ENCODE results near the gene CELA3A. TPM values are rescaled to one million over a fixed set of nuclear protein-coding genes. Genes with fewer than 3 reads are reported as not detected.

Gene CELA3A
- 1 to 10 TPM in 1 of 2 donors, under 1 TPM in 1; 0.47 to 2.6 TPM for polyA plus RNA-seq

- no peak within 1 kb of the TSS for H3K27ac ChIP-seq (ENCODE audit: low read depth in 2 of 2, low read length in 1 of 2)
- 68 to 80% methylated on average over 5 of the region's 5 CpGs for WGBS, 2 donors
Observed at GRCh38 chr1:22001409-22001808, at the start of gene CELA3A. CELA3A (plus strand) TSS chr1:22001657; CDS start chr1:22001675, 18 bp downstream.

GRCh38 chr1:21952786-21953520 lies 48.5 kb upstream of the CELA3A start:
- Histone ChIP-seq H3K27me3 (ENCODE audit: control insufficient read depth in 1 of 2, insufficient read depth in 2 of 2, low read length in 2 of 2) (no peaks in the 10 kb centered on the region), H3K4me3 (ENCODE audit: low read depth in 1 of 2, low read length in 2 of 2) (no peak overlapping the region), H3K9me3 (ENCODE audit: control insufficient read depth in 2 of 2, insufficient read depth in 1 of 2, low read depth in 1 of 2, low read length in 1 of 2) (no peaks in the 10 kb centered on the region), H3K4me1 (ENCODE audit: control insufficient read depth in 2 of 2, insufficient read depth in 2 of 2, low read length in 1 of 2) (peaks cover 10 to 20% of the 10 kb centered on the region in 2 donors), H3K36me3 (ENCODE audit: control insufficient read depth in 2 of 2, insufficient read depth in 2 of 2, low read length in 1 of 2) (no peaks in the 10 kb centered on the region), H3K27ac (ENCODE audit: low read depth in 2 of 2, low read length in 1 of 2) (no peak overlapping the region)
- 78 to 84% methylated on average over 6 of the region's 6 CpGs for WGBS, 2 donors

More at GRCh38 chr1:22001409-22001808, at the start of gene CELA3A:
- Histone ChIP-seq H3K27me3 (ENCODE audit: control insufficient read depth in 1 of 2, insufficient read depth in 2 of 2, low read length in 2 of 2) (no peaks in the 10 kb centered on the region), H3K36me3 (ENCODE audit: control insufficient read depth in 2 of 2, insufficient read depth in 2 of 2, low read length in 1 of 2) (no peaks in the 10 kb centered on the region), H3K4me1 (ENCODE audit: control insufficient read depth in 2 of 2, insufficient read depth in 2 of 2, low read length in 1 of 2) (no peaks in the 10 kb centered on the region), H3K9me3 (ENCODE audit: control insufficient read depth in 2 of 2, insufficient read depth in 1 of 2, low read depth in 1 of 2, low read length in 1 of 2) (no peaks in the 10 kb centered on the region), H3K4me3 (ENCODE audit: low read depth in 1 of 2, low read length in 2 of 2) (no peak within 1 kb of the TSS)

DNA sequence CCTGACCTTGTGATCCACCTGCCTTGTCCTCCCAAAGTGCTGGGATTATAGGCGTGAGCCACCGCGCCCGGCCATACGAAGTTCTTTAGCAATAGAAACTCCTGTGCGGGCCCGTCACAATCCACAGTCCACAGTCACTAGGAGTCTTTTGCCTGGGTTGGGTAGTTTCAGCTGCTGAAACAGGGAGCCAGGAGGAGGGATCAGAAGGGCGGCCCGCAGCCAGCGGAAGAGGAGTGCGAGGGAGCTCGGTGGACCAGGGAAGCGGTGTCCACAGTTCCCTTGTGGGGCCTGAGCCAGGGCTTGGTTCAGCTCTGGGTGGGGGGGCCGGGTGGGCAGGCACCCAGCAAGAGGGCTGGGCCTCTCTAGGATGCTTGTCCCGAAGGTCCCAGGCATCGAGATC lies 46.4 kb upstream of the CELA3A start:
- Histone ChIP-seq H3K27me3 (ENCODE audit: control insufficient read depth in 1 of 2, insufficient read depth in 2 of 2, low read length in 2 of 2) (no peaks in the 10 kb centered on the region), H3K36me3 (ENCODE audit: control insufficient read depth in 2 of 2, insufficient read depth in 2 of 2, low read length in 1 of 2) (no peaks in the 10 kb centered on the region), H3K4me3 (ENCODE audit: low read depth in 1 of 2, low read length in 2 of 2) (no peak overlapping the region), H3K4me1 (ENCODE audit: control insufficient read depth in 2 of 2, insufficient read depth in 2 of 2, low read length in 1 of 2) (peaks cover 12 to 22% of the 10 kb centered on the region in 2 donors), H3K9me3 (ENCODE audit: control insufficient read depth in 2 of 2, insufficient read depth in 1 of 2, low read depth in 1 of 2, low read length in 1 of 2) (no peaks in the 10 kb centered on the region), H3K27ac (ENCODE audit: low read depth in 2 of 2, low read length in 1 of 2) (peak overlapping the region in 1 of 2 donors; percentile 68)
- WGBS, 2 donors, result 64 to 65% methylated on average over 16 of the region's 16 CpGs

- H3K4me1 ChIP-seq (ENCODE audit: control insufficient read depth in 2 of 2, insufficient read depth in 2 of 2, low read length in 1 of 2), result peaks cover 10 to 22% of the 10 kb centered on the region in 2 donors
- 44 to 54% methylated on average over 9 of the region's 9 CpGs for WGBS, 2 donors
- peak overlapping the region; percentile 68 to 86 for H3K27ac ChIP-seq (ENCODE audit: low read depth in 2 of 2, low read length in 1 of 2)
- no peaks in the 10 kb centered on the region for H3K9me3 ChIP-seq (ENCODE audit: control insufficient read depth in 2 of 2, insufficient read depth in 1 of 2, low read depth in 1 of 2, low read length in 1 of 2)
- no peaks in the 10 kb centered on the region for H3K36me3 ChIP-seq (ENCODE audit: control insufficient read depth in 2 of 2, insufficient read depth in 2 of 2, low read length in 1 of 2)
- no peaks in the 10 kb centered on the region for H3K27me3 ChIP-seq (ENCODE audit: control insufficient read depth in 1 of 2, insufficient read depth in 2 of 2, low read length in 2 of 2)
- no peak overlapping the region for H3K4me3 ChIP-seq (ENCODE audit: low read depth in 1 of 2, low read length in 2 of 2)
Observed at GRCh38 chr1:21955501-21956281, 45.8 kb upstream of the CELA3A start.

- H3K27me3 ChIP-seq (ENCODE audit: control insufficient read depth in 1 of 2, insufficient read depth in 2 of 2, low read length in 2 of 2), result no peaks in the 10 kb centered on the region
- 28 to 30% methylated on average over 18 of the region's 18 CpGs for WGBS, 2 donors
- no peak overlapping the region for H3K4me3 ChIP-seq (ENCODE audit: low read depth in 1 of 2, low read length in 2 of 2)
- H3K27ac ChIP-seq (ENCODE audit: low read depth in 2 of 2, low read length in 1 of 2), result peak overlapping the region; percentile 68 to 86
- no peaks in the 10 kb centered on the region for H3K36me3 ChIP-seq (ENCODE audit: control insufficient read depth in 2 of 2, insufficient read depth in 2 of 2, low read length in 1 of 2)
- peaks cover 8 to 22% of the 10 kb centered on the region in 2 donors for H3K4me1 ChIP-seq (ENCODE audit: control insufficient read depth in 2 of 2, insufficient read depth in 2 of 2, low read length in 1 of 2)
- no peaks in the 10 kb centered on the region for H3K9me3 ChIP-seq (ENCODE audit: control insufficient read depth in 2 of 2, insufficient read depth in 1 of 2, low read depth in 1 of 2, low read length in 1 of 2)
Observed at GRCh38 chr1:21956720-21957552, 44.5 kb upstream of the CELA3A start.

DNA sequence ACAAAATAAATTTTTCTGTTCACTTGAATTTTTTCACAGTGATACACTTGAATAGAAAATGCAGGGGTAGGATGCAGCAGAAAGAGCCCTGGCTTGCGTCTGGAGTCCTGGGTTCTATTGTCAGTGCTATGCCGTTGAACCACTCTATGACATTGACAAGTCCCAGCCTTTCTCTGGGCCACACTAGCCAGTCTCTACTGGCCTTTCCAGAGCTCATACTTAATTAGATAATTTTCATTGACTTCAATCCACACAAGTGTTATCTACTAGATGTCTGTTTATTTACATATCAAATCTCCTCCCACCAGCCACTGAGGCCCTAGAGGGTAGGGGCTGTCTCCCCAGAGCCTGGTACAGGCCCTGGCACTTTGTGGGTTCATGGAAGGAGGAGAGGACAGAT lies 40.1 kb upstream of the CELA3A start:
- Histone ChIP-seq H3K36me3 (ENCODE audit: control insufficient read depth in 2 of 2, insufficient read depth in 2 of 2, low read length in 1 of 2) (no peaks in the 10 kb centered on the region), H3K27ac (ENCODE audit: low read depth in 2 of 2, low read length in 1 of 2) (no peak overlapping the region), H3K4me3 (ENCODE audit: low read depth in 1 of 2, low read length in 2 of 2) (no peak overlapping the region), H3K27me3 (ENCODE audit: control insufficient read depth in 1 of 2, insufficient read depth in 2 of 2, low read length in 2 of 2) (no peaks in the 10 kb centered on the region), H3K4me1 (ENCODE audit: control insufficient read depth in 2 of 2, insufficient read depth in 2 of 2, low read length in 1 of 2) (peaks cover 6 to 12% of the 10 kb centered on the region in 2 donors), H3K9me3 (ENCODE audit: control insufficient read depth in 2 of 2, insufficient read depth in 1 of 2, low read depth in 1 of 2, low read length in 1 of 2) (no peaks in the 10 kb centered on the region)
- 67 to 74% methylated on average over 2 of the region's 2 CpGs for WGBS, 2 donors

GRCh38 chr1:21961799-21962198 lies 39.7 kb upstream of the CELA3A start:
- Histone ChIP-seq H3K4me3 (ENCODE audit: low read depth in 1 of 2, low read length in 2 of 2) (no peak overlapping the region), H3K27ac (ENCODE audit: low read depth in 2 of 2, low read length in 1 of 2) (no peak overlapping the region), H3K36me3 (ENCODE audit: control insufficient read depth in 2 of 2, insufficient read depth in 2 of 2, low read length in 1 of 2) (no peaks in the 10 kb centered on the region), H3K4me1 (ENCODE audit: control insufficient read depth in 2 of 2, insufficient read depth in 2 of 2, low read length in 1 of 2) (peaks cover 2 to 8% of the 10 kb centered on the region in 2 donors), H3K9me3 (ENCODE audit: control insufficient read depth in 2 of 2, insufficient read depth in 1 of 2, low read depth in 1 of 2, low read length in 1 of 2) (no peaks in the 10 kb centered on the region), H3K27me3 (ENCODE audit: control insufficient read depth in 1 of 2, insufficient read depth in 2 of 2, low read length in 2 of 2) (no peaks in the 10 kb centered on the region)
- 50 to 65% methylated on average over 2 of the region's 2 CpGs for WGBS, 2 donors

DNA sequence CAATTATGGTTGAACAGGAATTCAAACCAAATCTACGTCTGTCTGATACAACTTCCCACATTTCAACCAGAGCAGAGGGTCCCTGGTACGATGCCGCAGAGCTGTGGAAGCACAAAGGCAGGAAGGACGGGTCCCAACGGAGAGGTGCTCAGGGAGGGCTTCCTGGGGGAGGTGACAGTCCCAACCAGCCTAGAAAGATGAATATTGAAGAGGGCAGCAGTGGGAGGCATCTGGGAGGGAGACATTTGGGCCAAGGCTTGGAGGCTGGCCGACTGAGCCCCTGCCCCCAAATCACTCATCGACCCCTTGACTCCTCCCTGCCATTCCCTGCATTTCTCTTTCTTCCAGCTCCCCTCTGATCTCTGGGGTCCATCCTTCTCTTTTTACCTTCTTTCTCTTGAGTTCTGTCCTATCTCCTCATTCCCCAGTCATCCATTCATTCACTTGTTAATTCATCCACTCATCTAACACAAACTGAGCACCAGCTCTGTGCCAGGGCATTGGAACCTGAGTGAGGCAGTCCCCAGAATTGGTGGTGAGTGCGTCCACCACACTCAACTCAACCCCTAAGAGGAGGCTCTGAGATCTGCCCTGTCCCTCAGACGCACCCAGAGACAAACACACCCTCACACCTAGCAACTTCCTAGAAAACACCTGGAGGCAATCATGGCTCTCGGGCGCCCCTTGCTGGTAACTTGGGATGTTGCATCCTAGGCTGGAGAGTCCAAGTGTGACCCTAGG lies 37.8 kb upstream of the CELA3A start:
- H3K4me1 ChIP-seq (ENCODE audit: control insufficient read depth in 2 of 2, insufficient read depth in 2 of 2, low read length in 1 of 2), result no peaks in the 10 kb centered on the region
- H3K36me3 ChIP-seq (ENCODE audit: control insufficient read depth in 2 of 2, insufficient read depth in 2 of 2, low read length in 1 of 2), result no peaks in the 10 kb centered on the region
- no peak overlapping the region for H3K27ac ChIP-seq (ENCODE audit: low read depth in 2 of 2, low read length in 1 of 2)
- no peaks in the 10 kb centered on the region for H3K27me3 ChIP-seq (ENCODE audit: control insufficient read depth in 1 of 2, insufficient read depth in 2 of 2, low read length in 2 of 2)
- H3K9me3 ChIP-seq (ENCODE audit: control insufficient read depth in 2 of 2, insufficient read depth in 1 of 2, low read depth in 1 of 2, low read length in 1 of 2), result no peaks in the 10 kb centered on the region
- H3K4me3 ChIP-seq (ENCODE audit: low read depth in 1 of 2, low read length in 2 of 2), result no peak overlapping the region
- WGBS, 2 donors, result 49 to 52% methylated on average over 11 of the region's 11 CpGs

All from esophagus (tissue), 2 donors.